Kidney (tissue), 14 donors: Measurements from ENCODE around the gene GNPTAB. TPM values are rescaled to one million over a fixed set of nuclear protein-coding genes. Genes with fewer than 3 reads are reported as not detected.

Source experiments
- DNase-seq, 5 donors: peaks; one replicate each; pipeline ENCODE4 v3.0.0-alpha.2; 2013 to 2020
- FAIRE-seq: peaks from 2 replicates; lab custom pipeline; 2012; peaks lifted over from hg19 to GRCh38; lab: Jason Lieb, UNC
- H3K27ac ChIP-seq, 2 donors: one replicate each; pipeline ENCODE4 v1.7.0; 2013; ENCODE audit warnings: low read depth in 2 of 2, low read length in 2 of 2, inconsistent platforms in 1 of 2
- H3K27me3 ChIP-seq: one replicate; pipeline ENCODE4 v1.7.1; 2013; ENCODE audit warnings: low read length, inconsistent platforms; ENCODE audit not compliant: control insufficient read depth, insufficient read depth
- H3K36me3 ChIP-seq, 3 donors: one replicate each; pipeline versions ENCODE4 v1.7.0 to v1.7.1; 2013; ENCODE audit warnings: low read length in 3 of 3, control low read depth in 1 of 3, inconsistent platforms in 1 of 3; ENCODE audit not compliant: insufficient read depth in 3 of 3, control insufficient read depth in 2 of 3
- H3K4me1 ChIP-seq, 3 donors: one replicate each; pipeline versions ENCODE4 v1.7.0 to v1.7.1; 2013; ENCODE audit warnings: low read length in 3 of 3, inconsistent platforms in 1 of 3, low read depth in 1 of 3; ENCODE audit not compliant: control insufficient read depth in 2 of 3, insufficient read depth in 2 of 3
- H3K4me3 ChIP-seq, 3 donors: one replicate each; pipeline versions ENCODE4 v1.7.0 to v1.8.1; 2013; ENCODE audit warnings: low read length in 3 of 3, control low read depth in 1 of 3, inconsistent platforms in 1 of 3
- H3K9ac ChIP-seq, 3 donors: one replicate each; pipeline versions ENCODE4 v1.7.0 to v1.7.1; 2013; ENCODE audit warnings: low read length in 3 of 3, control low read depth in 1 of 3, inconsistent platforms in 1 of 3
- H3K9me3 ChIP-seq, 3 donors: one replicate each; pipeline versions ENCODE4 v1.7.0 to v1.7.1; 2013; ENCODE audit warnings: low read length in 3 of 3, control low read depth in 1 of 3, inconsistent platforms in 1 of 3; ENCODE audit not compliant: control insufficient read depth in 2 of 3, insufficient read depth in 1 of 3
- CTCF ChIP-seq: IDR thresholded peaks from 3 replicates; pipeline ENCODE4 v1.5.1; 2012; ENCODE audit warnings: mild to moderate bottlenecking, moderate library complexity, borderline replicate concordance; ENCODE audit not compliant: insufficient read depth; ENCODE audit errors: extremely low read depth
- intact Hi-C: fragments of 100-400 bp; cut with DNase I; formaldehyde crosslinking; loops from one replicate; pipeline ENCODE4 v1.11.1; 2022
- polyA plus RNA-seq: library from polyadenylated mRNA; stranded (reverse); fragments of 350-450 nt; fragmentation: Illumina TruSeq; extraction: RNeasy Lipid Tissue Mini Kit (QIAGEN cat#74804); gene quantifications from one replicate; pipeline ENCODE4 v1.2.3, GENCODE V29; 2014; ENCODE audit warnings: low read depth, low replicate concordance; ENCODE audit not compliant: insufficient read depth
- total RNA-seq: library from RNA; stranded (reverse); fragmentation: NEBNext Ultra II Directional; extraction: Animal tissue kit (Norgen Biotek cat#: 25700); gene quantifications from one replicate; pipeline ENCODE4 v1.2.1, GENCODE V29; 2021
- donor health status: control.
- donor health status: control.
- donor health status: control.
- donor health status: control.
- donor health status: control.
- donor health status: DM: yes; HTN: yes; CAD: no.
- donor health status: Normal renal cell carcinoma (clear cell type).

GNPTAB gene
- total and polyA plus RNA-seq, 2 donors from 2014 or later: 17.8 to 46.0 TPM

GRCh38 chr12:101761350-101761749 lies 69.4 kb downstream of the GNPTAB start:
- Histone ChIP-seq H3K9me3 (no peaks in the 10 kb centered on the region), H3K27ac (no peak overlapping the region), H3K36me3 (peaks cover 2 to 5% (median 4%) of the 10 kb centered on the region in 3 donors), H3K4me1 (no peaks in the 10 kb centered on the region), H3K27me3 (no peaks in the 10 kb centered on the region), H3K9ac (no peak overlapping the region), H3K4me3 (no peak overlapping the region)
- DNase-seq (no peak), FAIRE-seq (no peak)
- TF ChIP-seq CTCF: no peak
- intact Hi-C loops: no loop called here

GRCh38 chr12:101759396-101760047 lies 71.2 kb downstream of the GNPTAB start:
- FAIRE-seq: peak; percentile 76
- TF ChIP-seq CTCF: peak; percentile 69
- Histone ChIP-seq H3K9me3 (no peaks in the 10 kb centered on the region), H3K4me1 (no peaks in the 10 kb centered on the region), H3K4me3 (no peak overlapping the region), H3K36me3 (peaks cover 2 to 5% (median 4%) of the 10 kb centered on the region in 3 donors), H3K9ac (no peak overlapping the region), H3K27ac (no peak overlapping the region), H3K27me3 (no peaks in the 10 kb centered on the region)
- DNase-seq: peak in 2 of 5 donors; percentile 19 to 45
- intact Hi-C loops: no loop called here

GRCh38 chr12:101750152-101750551 lies 80.6 kb downstream of the GNPTAB start:
- no peak for FAIRE-seq
- Histone ChIP-seq H3K4me3 (no peak overlapping the region), H3K27me3 (no peaks in the 10 kb centered on the region), H3K9ac (no peak overlapping the region), H3K27ac (no peak overlapping the region), H3K4me1 (no peaks in the 10 kb centered on the region), H3K36me3 (peaks cover 0 to 12% (median 9%) of the 10 kb centered on the region in 3 donors), H3K9me3 (no peaks in the 10 kb centered on the region)
- DNase-seq: no peak
- TF ChIP-seq CTCF: no peak
- intact Hi-C loops: no loop called here
